Vagina (tissue), 2 donors: ENCODE data around the gene STK38L. TPM values are rescaled to one million over a fixed set of nuclear protein-coding genes. Genes with fewer than 3 reads are reported as not detected.

Experiments
- DNase-seq, 2 donors: peaks; one replicate each; pipeline ENCODE4 v3.0.0-alpha.2; 2017; ENCODE audit errors: extremely low spot score in 2 of 2
- H3K27ac ChIP-seq: fragments of 200-600 bp; sonication (generic); one replicate; pipeline ENCODE4 v1.5.1; 2019
- H3K27me3 ChIP-seq: fragments of 200-600 bp; sonication (generic); one replicate; pipeline ENCODE4 v1.5.1; 2019
- H3K36me3 ChIP-seq, 2 donors: fragments of 200-600 bp; sonication (generic); one replicate each; pipeline ENCODE4 v1.5.1; 2017 to 2019
- H3K4me1 ChIP-seq: fragments of 200-600 bp; sonication (generic); one replicate; pipeline ENCODE4 v1.5.1; 2019
- H3K4me3 ChIP-seq, 2 donors: fragments of 200-600 bp; sonication (generic); 1 replicate in 1 of 2; 2 replicates in 1 of 2; pipeline ENCODE4 v1.5.1; 2016 to 2019
- H3K9me3 ChIP-seq: fragments of 200-600 bp; sonication (generic); one replicate; pipeline ENCODE4 v1.5.1; 2019
- CTCF ChIP-seq, 3 experiments: fragments of 450-650 bp in 2 of 3; fragments of 200-600 bp in 1 of 3; sonication (generic) in 1 of 3; IDR thresholded peaks; one replicate each; pipeline ENCODE4 v1.5.1; 2017 to 2019; ENCODE audit warnings: antibody characterized with exemption in 3 of 3, mild to moderate bottlenecking in 2 of 3, moderate library complexity in 2 of 3
- POLR2A ChIP-seq, 2 donors: fragments of 450-650 bp; IDR thresholded peaks; one replicate each; pipeline ENCODE4 v1.6.1; 2017; ENCODE audit warnings: antibody characterized with exemption in 2 of 2, mild to moderate bottlenecking in 2 of 2, moderate library complexity in 2 of 2
- POLR2AphosphoS5 ChIP-seq, 2 donors: sonication (generic); formaldehyde crosslinking; IDR thresholded peaks; one replicate each; pipeline ENCODE4 v1.9.0; 2017; ENCODE audit warnings: antibody characterized with exemption in 2 of 2, mild to moderate bottlenecking in 2 of 2, low read depth in 1 of 2; ENCODE audit not compliant: insufficient read depth in 1 of 2
- intact Hi-C: fragments of 100-400 bp; cut with DNase I; formaldehyde crosslinking; loops from one replicate; pipeline ENCODE4 v1.15.1; 2023
- total RNA-seq: library from RNA; depleted of rRNA; stranded (reverse); fragments of >200 nt; gene quantifications from one replicate; pipeline ENCODE4 v1.2.3, GENCODE V29; 2016

Gene STK38L
- total RNA-seq, 1 donor from 2014 or later: 52.8 TPM

- peak overlapping the region; percentile 61 to 67 for H3K4me3 ChIP-seq
- H3K27ac ChIP-seq: peak overlapping the region; percentile 20
- peaks cover 22% of the 10 kb centered on the region for H3K4me1 ChIP-seq
- intact Hi-C loops: no loop called here
- no peaks in the 10 kb centered on the region for H3K27me3 ChIP-seq
- H3K36me3 ChIP-seq: peaks cover 0 to 3% of the 10 kb centered on the region in 2 donors
- H3K9me3 ChIP-seq: no peaks in the 10 kb centered on the region
- TF ChIP-seq POLR2AphosphoS5 (IDR thresholded peaks at IDR 0.05; ENCODE audit: insufficient read depth in 1 of 2, low read depth in 1 of 2) (no peak), CTCF (IDR thresholded peaks at IDR 0.05) (no peak), POLR2A (IDR thresholded peaks at IDR 0.05) (no peak)
- DNase-seq: no peak
Measured at GRCh38 chr12:27332407-27332713, 88.3 kb downstream of the STK38L start.

GRCh38 chr12:27332714-27333402 is 88.8 kb downstream of the STK38L start, which contains the start of gene BMAL2:
TSS of gene BMAL2 (plus strand) at chr12:27332836. CDS start at chr12:27333073, 237 bp downstream.
- H3K27ac ChIP-seq: peak within 1 kb of the TSS; percentile 60
- no peak for DNase-seq
- H3K27me3 ChIP-seq: no peaks in the 10 kb centered on the region
- intact Hi-C loops: no loop called here
- H3K36me3 ChIP-seq: no peaks in the 10 kb centered on the region
- TF ChIP-seq CTCF (IDR thresholded peaks at IDR 0.05) (no peak), POLR2AphosphoS5 (IDR thresholded peaks at IDR 0.05; ENCODE audit: insufficient read depth in 1 of 2, low read depth in 1 of 2) (no peak), POLR2A (IDR thresholded peaks at IDR 0.05) (no peak)
- peak within 1 kb of the TSS; percentile 61 to 67 for H3K4me3 ChIP-seq
- peaks cover 22% of the 10 kb centered on the region for H3K4me1 ChIP-seq
- no peaks in the 10 kb centered on the region for H3K9me3 ChIP-seq

GRCh38 chr12:27333403-27334009 is 89.4 kb downstream of the STK38L start:
- TF ChIP-seq POLR2AphosphoS5 (IDR thresholded peaks at IDR 0.05; ENCODE audit: insufficient read depth in 1 of 2, low read depth in 1 of 2): no peak
- TF ChIP-seq CTCF (IDR thresholded peaks at IDR 0.05): no peak
- no peak for TF ChIP-seq POLR2A (IDR thresholded peaks at IDR 0.05)
- Histone ChIP-seq H3K4me1 (peaks cover 28% of the 10 kb centered on the region), H3K4me3 (peak overlapping the region; percentile 61 to 67), H3K27me3 (no peaks in the 10 kb centered on the region), H3K36me3 (no peaks in the 10 kb centered on the region), H3K9me3 (no peaks in the 10 kb centered on the region), H3K27ac (peak overlapping the region; percentile 36)
- DNase-seq: no peak
- intact Hi-C loops: no loop called here

- no peak for DNase-seq
- TF ChIP-seq POLR2AphosphoS5 (IDR thresholded peaks at IDR 0.05; ENCODE audit: insufficient read depth in 1 of 2, low read depth in 1 of 2) (no peak), CTCF (IDR thresholded peaks at IDR 0.05) (no peak), POLR2A (IDR thresholded peaks at IDR 0.05) (no peak)
- intact Hi-C loops: no loop called here
- Histone ChIP-seq H3K9me3 (no peaks in the 10 kb centered on the region), H3K4me3 (peak overlapping the region in 1 of 2 donors; percentile 61), H3K27me3 (no peaks in the 10 kb centered on the region), H3K27ac (no peak overlapping the region), H3K36me3 (no peaks in the 10 kb centered on the region), H3K4me1 (peaks cover 28% of the 10 kb centered on the region)
Measured at GRCh38 chr12:27334042-27334720, 90.1 kb downstream of the STK38L start.
